WTC11 (cell line): ENCODE data around the gene RPRD2. TPM values are rescaled to one million over a fixed set of nuclear protein-coding genes. Genes with fewer than 3 reads are reported as not detected.
A peak's percentile ranks its signal among the peaks of the same experiment; 100 is the strongest.

Experiments used
- ATAC-seq: fragments of 200-7000 bp; cut with Tn5 transposase; 2 replicates; pipeline ENCODE4 v1.10.0; 2021; ENCODE audit warnings: mild to moderate bottlenecking, moderate library complexity
- CTCF ChIA-PET: fragments of 300-600 bp; sonication (Branson Sonifier 250); formaldehyde crosslinking; loops from one replicate; lab custom pipeline; 2021; ENCODE audit warnings: antibody characterized with exemption; lab: Charles Lee
- POLR2A ChIA-PET: fragments of 350-600 bp; sonication (Branson Sonifier 250); formaldehyde crosslinking; loops from one replicate; lab custom pipeline; 2021; ENCODE audit warnings: antibody characterized with exemption; lab: Charles Lee
- DNase-seq: peaks from one replicate; pipeline ENCODE4 v3.0.0; 2021; ENCODE audit warnings: low spot score
- H3K27ac Mint-ChIP-seq: 2 replicates; pipeline ENCODE4 v1.8.0; 2021; ENCODE audit warnings: mixed read lengths
- H3K27me3 Mint-ChIP-seq: 2 replicates; pipeline ENCODE4 v1.8.0; 2021; ENCODE audit warnings: low read depth, mild to moderate bottlenecking, moderate library complexity, mixed read lengths
- H3K36me3 Mint-ChIP-seq: 2 replicates; pipeline ENCODE4 v1.8.0; 2021; ENCODE audit warnings: mixed read lengths
- H3K4me1 Mint-ChIP-seq: 2 replicates; pipeline ENCODE4 v1.8.0; 2022; ENCODE audit warnings: mixed read lengths
- H3K4me3 Mint-ChIP-seq: 2 replicates; pipeline ENCODE4 v1.8.0; 2021; ENCODE audit warnings: mild to moderate bottlenecking, moderate library complexity, mixed read lengths
- H3K9me3 Mint-ChIP-seq: 2 replicates; pipeline ENCODE4 v1.8.0; 2021; ENCODE audit warnings: mixed read lengths
- ELF4 ChIP-seq: sonication (generic); formaldehyde crosslinking; IDR thresholded peaks from 2 replicates; pipeline ENCODE4 v1.8.1; 2022; ENCODE audit warnings: low read depth, mild to moderate bottlenecking, moderate library complexity, missing genetic modification reagents
- EMX1 ChIP-seq: fragments of 250-450 bp; sonication (Bioruptor Pico); IDR thresholded peaks from 2 replicates; pipeline ENCODE4 v1.8.0; 2021; ENCODE audit warnings: mild to moderate bottlenecking
- GRHL2 ChIP-seq: fragments of 250-450 bp; sonication (Bioruptor Pico); IDR thresholded peaks from 2 replicates; pipeline ENCODE4 v1.8.0; 2022; ENCODE audit warnings: mild to moderate bottlenecking, moderate library complexity; ENCODE audit not compliant: insufficient replicate concordance, severe bottlenecking
- MXD4 ChIP-seq: fragments of 250-450 bp; sonication (Bioruptor Pico); IDR thresholded peaks from 2 replicates; pipeline ENCODE4 v1.8.0; 2021; ENCODE audit warnings: mild to moderate bottlenecking, moderate library complexity, borderline replicate concordance
- NFATC4 ChIP-seq: fragments of 250-450 bp; sonication (Bioruptor Pico); IDR thresholded peaks from 2 replicates; pipeline ENCODE4 v1.9.0; 2021; ENCODE audit warnings: mild to moderate bottlenecking
- NR2C2 ChIP-seq: sonication (generic); formaldehyde crosslinking; IDR thresholded peaks from 2 replicates; pipeline ENCODE4 v1.8.0; 2022; ENCODE audit warnings: mild to moderate bottlenecking, missing genetic modification reagents
- RELA ChIP-seq: sonication (generic); formaldehyde crosslinking; IDR thresholded peaks from 2 replicates; pipeline ENCODE4 v1.8.1; 2022; ENCODE audit warnings: missing genetic modification reagents, mild to moderate bottlenecking, borderline replicate concordance
- total RNA-seq: library from RNA; stranded (reverse); gene quantifications from 3 replicates; pipeline ENCODE4 v1.2.3, GENCODE V29; 2021
- TF ChIP-seq, protein P1 (sequence below): fragments of 250-450 bp; sonication (Bioruptor Pico); IDR thresholded peaks from 2 replicates; pipeline ENCODE4 v1.8.0; 2021; ENCODE audit warnings: mild to moderate bottlenecking
- TF ChIP-seq, protein P2 (sequence below): sonication (generic); formaldehyde crosslinking; IDR thresholded peaks from 2 replicates; pipeline ENCODE4 v1.8.0; 2022; ENCODE audit warnings: mild to moderate bottlenecking, missing genetic modification reagents
- TF ChIP-seq, protein P3 (sequence below): sonication (generic); formaldehyde crosslinking; IDR thresholded peaks from 2 replicates; pipeline ENCODE4 v1.8.0; 2022; ENCODE audit warnings: mild to moderate bottlenecking, missing genetic modification reagents
- TF ChIP-seq, protein P4 (sequence below): sonication (generic); formaldehyde crosslinking; IDR thresholded peaks from 2 replicates; pipeline ENCODE4 v1.8.1; 2022; ENCODE audit warnings: missing genetic modification reagents, borderline replicate concordance
- TF ChIP-seq, protein P5 (sequence below): sonication (generic); formaldehyde crosslinking; IDR thresholded peaks from 2 replicates; pipeline ENCODE4 v1.8.1; 2023; ENCODE audit warnings: mild to moderate bottlenecking, moderate library complexity, missing genetic modification reagents
- TF ChIP-seq, protein P6 (sequence below): fragments of 200-600 bp; IDR thresholded peaks from 2 replicates; pipeline ENCODE4 v1.8.0; 2022; ENCODE audit warnings: antibody characterized with exemption
- TF ChIP-seq, protein P7 (sequence below): sonication (generic); formaldehyde crosslinking; IDR thresholded peaks from 2 replicates; pipeline ENCODE4 v1.8.0; 2023; ENCODE audit warnings: mild to moderate bottlenecking, missing genetic modification reagents
- TF ChIP-seq, protein P8 (sequence below): sonication (generic); formaldehyde crosslinking; conservative IDR thresholded peaks from 2 replicates; pipeline ENCODE4 v1.8.1; 2023; ENCODE audit warnings: mild to moderate bottlenecking, low read depth, missing genetic modification reagents, moderate library complexity

Gene RPRD2
- total RNA-seq, 1 experiment from 2014 or later = 26.1 TPM

DNA sequence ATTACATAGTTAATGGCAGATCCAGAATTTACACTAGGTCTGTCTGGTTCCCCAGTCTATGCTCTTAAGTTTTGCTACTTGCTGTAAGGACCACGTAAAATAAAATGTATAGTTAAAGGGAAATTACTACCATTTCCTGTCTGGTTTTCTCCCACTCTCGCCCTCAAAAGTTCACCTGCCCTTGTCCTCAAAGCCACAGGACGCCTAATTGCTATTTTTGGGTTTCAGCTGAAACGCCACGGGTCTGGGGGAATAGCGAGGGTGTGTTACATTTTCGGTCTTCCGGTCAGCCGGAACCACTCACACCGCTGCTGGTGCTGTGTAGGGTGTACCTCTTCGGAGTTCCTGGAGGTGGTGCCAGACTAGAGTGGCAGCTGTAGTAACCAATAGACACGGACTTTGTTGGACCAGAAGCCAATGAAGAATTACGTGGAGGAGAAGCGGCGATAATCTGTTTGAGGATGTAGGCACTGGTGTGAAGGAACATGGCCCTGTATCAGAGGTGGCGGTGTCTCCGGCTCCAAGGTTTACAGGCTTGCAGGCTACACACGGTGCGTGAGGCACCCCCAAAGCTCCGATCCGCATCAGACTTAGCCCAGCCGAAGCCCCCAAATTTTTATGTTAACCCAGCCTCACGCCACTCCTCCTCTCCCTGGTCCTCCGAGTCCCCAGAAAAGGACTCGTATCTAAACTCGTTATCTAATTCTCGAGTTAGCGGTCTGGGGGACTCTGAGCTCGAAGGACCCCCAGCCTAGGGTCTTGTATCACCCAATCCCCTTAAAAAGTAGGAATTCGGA lies 123.2 kb downstream of the RPRD2 start, which contains the start of gene TARS2 (continued):
- TF ChIP-seq, protein P1, sequence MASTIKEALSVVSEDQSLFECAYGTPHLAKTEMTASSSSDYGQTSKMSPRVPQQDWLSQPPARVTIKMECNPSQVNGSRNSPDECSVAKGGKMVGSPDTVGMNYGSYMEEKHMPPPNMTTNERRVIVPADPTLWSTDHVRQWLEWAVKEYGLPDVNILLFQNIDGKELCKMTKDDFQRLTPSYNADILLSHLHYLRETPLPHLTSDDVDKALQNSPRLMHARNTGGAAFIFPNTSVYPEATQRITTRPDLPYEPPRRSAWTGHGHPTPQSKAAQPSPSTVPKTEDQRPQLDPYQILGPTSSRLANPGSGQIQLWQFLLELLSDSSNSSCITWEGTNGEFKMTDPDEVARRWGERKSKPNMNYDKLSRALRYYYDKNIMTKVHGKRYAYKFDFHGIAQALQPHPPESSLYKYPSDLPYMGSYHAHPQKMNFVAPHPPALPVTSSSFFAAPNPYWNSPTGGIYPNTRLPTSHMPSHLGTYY (CRISPR knock-in tag) = no peak
- TF ChIP-seq, protein P2, sequence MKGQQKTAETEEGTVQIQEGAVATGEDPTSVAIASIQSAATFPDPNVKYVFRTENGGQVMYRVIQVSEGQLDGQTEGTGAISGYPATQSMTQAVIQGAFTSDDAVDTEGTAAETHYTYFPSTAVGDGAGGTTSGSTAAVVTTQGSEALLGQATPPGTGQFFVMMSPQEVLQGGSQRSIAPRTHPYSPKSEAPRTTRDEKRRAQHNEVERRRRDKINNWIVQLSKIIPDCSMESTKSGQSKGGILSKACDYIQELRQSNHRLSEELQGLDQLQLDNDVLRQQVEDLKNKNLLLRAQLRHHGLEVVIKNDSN (CRISPR knock-in tag) = peak; percentile 57; the same call in 1 of the 2 replicates
- TF ChIP-seq, protein P3, sequence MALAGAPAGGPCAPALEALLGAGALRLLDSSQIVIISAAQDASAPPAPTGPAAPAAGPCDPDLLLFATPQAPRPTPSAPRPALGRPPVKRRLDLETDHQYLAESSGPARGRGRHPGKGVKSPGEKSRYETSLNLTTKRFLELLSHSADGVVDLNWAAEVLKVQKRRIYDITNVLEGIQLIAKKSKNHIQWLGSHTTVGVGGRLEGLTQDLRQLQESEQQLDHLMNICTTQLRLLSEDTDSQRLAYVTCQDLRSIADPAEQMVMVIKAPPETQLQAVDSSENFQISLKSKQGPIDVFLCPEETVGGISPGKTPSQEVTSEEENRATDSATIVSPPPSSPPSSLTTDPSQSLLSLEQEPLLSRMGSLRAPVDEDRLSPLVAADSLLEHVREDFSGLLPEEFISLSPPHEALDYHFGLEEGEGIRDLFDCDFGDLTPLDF (CRISPR knock-in tag) = no peak
- no peak for TF ChIP-seq ELF4 (CRISPR knock-in tag)

DNA sequence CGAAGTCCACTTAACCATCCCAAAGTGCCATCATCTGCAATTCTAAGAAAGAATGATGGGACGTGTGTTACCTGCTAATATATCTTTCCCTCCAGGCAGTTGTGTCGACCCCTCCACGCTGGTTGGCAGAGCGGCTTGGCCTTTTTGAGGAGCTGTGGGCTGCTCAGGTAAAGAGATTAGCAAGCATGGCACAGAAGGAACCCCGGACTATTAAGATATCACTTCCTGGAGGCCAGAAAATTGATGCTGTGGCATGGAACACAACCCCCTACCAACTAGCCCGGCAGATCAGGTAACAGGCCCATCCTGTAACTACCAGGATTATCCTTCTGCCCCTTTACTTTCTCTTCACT lies 123.8 kb downstream of the RPRD2 start:
- ChIA-PET CTCF (interaction anchor here (1.5 to 2.7 kb wide), 3 partner anchors 27 to 73 kb away, joined by 4 to 7 read pairs (median 5); partner anchors contain the start of gene FALEC), POLR2A (interaction anchor here (1.1 kb wide), 1 partner anchor 45 kb away, joined by 3 read pairs; no protein-coding TSS in a partner anchor)
- H3K9me3 Mint-ChIP-seq = no peaks in the 10 kb centered on the region
- peak overlapping the region; percentile 99 for H3K4me3 Mint-ChIP-seq
- H3K36me3 Mint-ChIP-seq = peaks cover 32% of the 10 kb centered on the region
- peak overlapping the region; percentile 89 for H3K27ac Mint-ChIP-seq
- no peak for DNase-seq
- H3K4me1 Mint-ChIP-seq = peaks cover 5% of the 10 kb centered on the region; the same call in 1 of the 2 replicates
- H3K27me3 Mint-ChIP-seq = no peaks in the 10 kb centered on the region
- ATAC-seq = no peak
- no peak for TF ChIP-seq RELA
- TF ChIP-seq, protein P4, sequence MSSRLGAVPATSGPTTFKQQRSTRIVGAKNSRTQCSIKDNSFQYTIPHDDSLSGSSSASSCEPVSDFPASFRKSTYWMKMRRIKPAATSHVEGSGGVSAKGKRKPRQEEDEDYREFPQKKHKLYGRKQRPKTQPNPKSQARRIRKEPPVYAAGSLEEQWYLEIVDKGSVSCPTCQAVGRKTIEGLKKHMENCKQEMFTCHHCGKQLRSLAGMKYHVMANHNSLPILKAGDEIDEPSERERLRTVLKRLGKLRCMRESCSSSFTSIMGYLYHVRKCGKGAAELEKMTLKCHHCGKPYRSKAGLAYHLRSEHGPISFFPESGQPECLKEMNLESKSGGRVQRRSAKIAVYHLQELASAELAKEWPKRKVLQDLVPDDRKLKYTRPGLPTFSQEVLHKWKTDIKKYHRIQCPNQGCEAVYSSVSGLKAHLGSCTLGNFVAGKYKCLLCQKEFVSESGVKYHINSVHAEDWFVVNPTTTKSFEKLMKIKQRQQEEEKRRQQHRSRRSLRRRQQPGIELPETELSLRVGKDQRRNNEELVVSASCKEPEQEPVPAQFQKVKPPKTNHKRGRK = no peak
- TF ChIP-seq GRHL2 (CRISPR knock-in tag) = no peak
- no peak for TF ChIP-seq NR2C2 (CRISPR knock-in tag)
- TF ChIP-seq, protein P5, sequence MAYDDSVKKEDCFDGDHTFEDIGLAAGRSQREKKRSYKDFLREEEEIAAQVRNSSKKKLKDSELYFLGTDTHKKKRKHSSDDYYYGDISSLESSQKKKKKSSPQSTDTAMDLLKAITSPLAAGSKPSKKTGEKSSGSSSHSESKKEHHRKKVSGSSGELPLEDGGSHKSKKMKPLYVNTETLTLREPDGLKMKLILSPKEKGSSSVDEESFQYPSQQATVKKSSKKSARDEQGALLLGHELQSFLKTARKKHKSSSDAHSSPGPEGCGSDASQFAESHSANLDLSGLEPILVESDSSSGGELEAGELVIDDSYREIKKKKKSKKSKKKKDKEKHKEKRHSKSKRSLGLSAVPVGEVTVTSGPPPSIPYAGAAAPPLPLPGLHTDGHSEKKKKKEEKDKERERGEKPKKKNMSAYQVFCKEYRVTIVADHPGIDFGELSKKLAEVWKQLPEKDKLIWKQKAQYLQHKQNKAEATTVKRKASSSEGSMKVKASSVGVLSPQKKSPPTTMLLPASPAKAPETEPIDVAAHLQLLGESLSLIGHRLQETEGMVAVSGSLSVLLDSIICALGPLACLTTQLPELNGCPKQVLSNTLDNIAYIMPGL (CRISPR knock-in tag) = no peak
- TF ChIP-seq, protein P6, sequence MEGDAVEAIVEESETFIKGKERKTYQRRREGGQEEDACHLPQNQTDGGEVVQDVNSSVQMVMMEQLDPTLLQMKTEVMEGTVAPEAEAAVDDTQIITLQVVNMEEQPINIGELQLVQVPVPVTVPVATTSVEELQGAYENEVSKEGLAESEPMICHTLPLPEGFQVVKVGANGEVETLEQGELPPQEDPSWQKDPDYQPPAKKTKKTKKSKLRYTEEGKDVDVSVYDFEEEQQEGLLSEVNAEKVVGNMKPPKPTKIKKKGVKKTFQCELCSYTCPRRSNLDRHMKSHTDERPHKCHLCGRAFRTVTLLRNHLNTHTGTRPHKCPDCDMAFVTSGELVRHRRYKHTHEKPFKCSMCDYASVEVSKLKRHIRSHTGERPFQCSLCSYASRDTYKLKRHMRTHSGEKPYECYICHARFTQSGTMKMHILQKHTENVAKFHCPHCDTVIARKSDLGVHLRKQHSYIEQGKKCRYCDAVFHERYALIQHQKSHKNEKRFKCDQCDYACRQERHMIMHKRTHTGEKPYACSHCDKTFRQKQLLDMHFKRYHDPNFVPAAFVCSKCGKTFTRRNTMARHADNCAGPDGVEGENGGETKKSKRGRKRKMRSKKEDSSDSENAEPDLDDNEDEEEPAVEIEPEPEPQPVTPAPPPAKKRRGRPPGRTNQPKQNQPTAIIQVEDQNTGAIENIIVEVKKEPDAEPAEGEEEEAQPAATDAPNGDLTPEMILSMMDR = no peak
- no peak for TF ChIP-seq NFATC4
- no peak for TF ChIP-seq MXD4

DNA sequence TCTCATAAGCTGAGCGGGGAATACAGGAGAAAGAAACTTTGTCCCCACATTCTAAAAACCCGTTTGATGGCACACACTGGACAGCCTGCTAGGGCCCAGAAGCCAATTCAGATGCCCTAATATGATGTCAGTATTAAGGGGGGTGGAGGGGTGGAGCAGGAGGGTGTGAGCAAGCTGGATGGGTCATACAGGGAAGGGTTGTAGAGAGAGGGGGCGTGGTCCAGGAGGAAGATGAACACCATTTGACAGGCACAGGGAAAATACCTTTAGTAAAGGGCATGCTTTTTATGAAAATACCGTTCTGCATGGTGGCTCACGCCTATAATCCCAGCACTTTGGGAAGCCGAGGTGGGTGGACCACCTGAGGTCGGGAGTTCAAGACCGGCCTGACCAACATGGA lies 129.2 kb downstream of the RPRD2 start:
- 0 out of 2 replicates have a peak, but pooled peaks cover 2% of the 10 kb centered on the region for H3K4me1 Mint-ChIP-seq
- ChIA-PET POLR2A (no interaction called here), CTCF (no interaction called here)
- DNase-seq = peak; percentile 3
- H3K27me3 Mint-ChIP-seq = no peaks in the 10 kb centered on the region
- no peaks in the 10 kb centered on the region for H3K9me3 Mint-ChIP-seq
- no peak overlapping the region for H3K27ac Mint-ChIP-seq
- no peak overlapping the region for H3K4me3 Mint-ChIP-seq
- no peak for ATAC-seq
- H3K36me3 Mint-ChIP-seq = peaks cover 63% of the 10 kb centered on the region
- TF ChIP-seq, protein P7, sequence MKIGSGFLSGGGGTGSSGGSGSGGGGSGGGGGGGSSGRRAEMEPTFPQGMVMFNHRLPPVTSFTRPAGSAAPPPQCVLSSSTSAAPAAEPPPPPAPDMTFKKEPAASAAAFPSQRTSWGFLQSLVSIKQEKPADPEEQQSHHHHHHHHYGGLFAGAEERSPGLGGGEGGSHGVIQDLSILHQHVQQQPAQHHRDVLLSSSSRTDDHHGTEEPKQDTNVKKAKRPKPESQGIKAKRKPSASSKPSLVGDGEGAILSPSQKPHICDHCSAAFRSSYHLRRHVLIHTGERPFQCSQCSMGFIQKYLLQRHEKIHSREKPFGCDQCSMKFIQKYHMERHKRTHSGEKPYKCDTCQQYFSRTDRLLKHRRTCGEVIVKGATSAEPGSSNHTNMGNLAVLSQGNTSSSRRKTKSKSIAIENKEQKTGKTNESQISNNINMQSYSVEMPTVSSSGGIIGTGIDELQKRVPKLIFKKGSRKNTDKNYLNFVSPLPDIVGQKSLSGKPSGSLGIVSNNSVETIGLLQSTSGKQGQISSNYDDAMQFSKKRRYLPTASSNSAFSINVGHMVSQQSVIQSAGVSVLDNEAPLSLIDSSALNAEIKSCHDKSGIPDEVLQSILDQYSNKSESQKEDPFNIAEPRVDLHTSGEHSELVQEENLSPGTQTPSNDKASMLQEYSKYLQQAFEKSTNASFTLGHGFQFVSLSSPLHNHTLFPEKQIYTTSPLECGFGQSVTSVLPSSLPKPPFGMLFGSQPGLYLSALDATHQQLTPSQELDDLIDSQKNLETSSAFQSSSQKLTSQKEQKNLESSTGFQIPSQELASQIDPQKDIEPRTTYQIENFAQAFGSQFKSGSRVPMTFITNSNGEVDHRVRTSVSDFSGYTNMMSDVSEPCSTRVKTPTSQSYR (CRISPR knock-in tag) = no peak
- no peak for TF ChIP-seq EMX1 (CRISPR knock-in tag)
- TF ChIP-seq, protein P8, sequence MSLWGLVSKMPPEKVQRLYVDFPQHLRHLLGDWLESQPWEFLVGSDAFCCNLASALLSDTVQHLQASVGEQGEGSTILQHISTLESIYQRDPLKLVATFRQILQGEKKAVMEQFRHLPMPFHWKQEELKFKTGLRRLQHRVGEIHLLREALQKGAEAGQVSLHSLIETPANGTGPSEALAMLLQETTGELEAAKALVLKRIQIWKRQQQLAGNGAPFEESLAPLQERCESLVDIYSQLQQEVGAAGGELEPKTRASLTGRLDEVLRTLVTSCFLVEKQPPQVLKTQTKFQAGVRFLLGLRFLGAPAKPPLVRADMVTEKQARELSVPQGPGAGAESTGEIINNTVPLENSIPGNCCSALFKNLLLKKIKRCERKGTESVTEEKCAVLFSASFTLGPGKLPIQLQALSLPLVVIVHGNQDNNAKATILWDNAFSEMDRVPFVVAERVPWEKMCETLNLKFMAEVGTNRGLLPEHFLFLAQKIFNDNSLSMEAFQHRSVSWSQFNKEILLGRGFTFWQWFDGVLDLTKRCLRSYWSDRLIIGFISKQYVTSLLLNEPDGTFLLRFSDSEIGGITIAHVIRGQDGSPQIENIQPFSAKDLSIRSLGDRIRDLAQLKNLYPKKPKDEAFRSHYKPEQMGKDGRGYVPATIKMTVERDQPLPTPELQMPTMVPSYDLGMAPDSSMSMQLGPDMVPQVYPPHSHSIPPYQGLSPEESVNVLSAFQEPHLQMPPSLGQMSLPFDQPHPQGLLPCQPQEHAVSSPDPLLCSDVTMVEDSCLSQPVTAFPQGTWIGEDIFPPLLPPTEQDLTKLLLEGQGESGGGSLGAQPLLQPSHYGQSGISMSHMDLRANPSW (CRISPR knock-in tag) = no peak
- TF ChIP-seq GRHL2 (CRISPR knock-in tag) = no peak
